SK-N-MC (cell line): ENCODE results near the gene SLCO2B1.

ENCODE experiments used
- EZH2 ChIP-seq: fragments of 200-600 bp; sonication (generic); IDR thresholded peaks from one replicate; pipeline ENCODE4 v1.6.1; 2017; ENCODE audit warnings: antibody characterized with exemption
- FOXP2 ChIP-seq: optimal IDR thresholded peaks from 2 replicates; pipeline ENCODE3; 2011; ENCODE audit warnings: mild to moderate bottlenecking, moderate library complexity; ENCODE audit not compliant: insufficient read depth; ENCODE audit errors: extremely low read length, control extremely low read depth
- POLR2AphosphoS5 ChIP-seq: IDR thresholded peaks from 2 replicates; pipeline ENCODE4 v1.6.1; 2012; ENCODE audit warnings: mild to moderate bottlenecking, low read depth, low read length, borderline replicate concordance

GRCh38 chr11:75240311-75241035, 89.6 kb downstream of the SLCO2B1 start, which contains the start of gene TPBGL:
- TF ChIP-seq POLR2AphosphoS5 = no peak
- no peak for TF ChIP-seq EZH2
- TF ChIP-seq FOXP2 = no peak
